ENCODE measurements around the gene CD7.

- TF ChIP-seq POLR2A (IDR thresholded peaks at IDR 0.05) (peak; percentile 63), CTCF (IDR thresholded peaks at IDR 0.05) (peak in 1 of 4 experiments; percentile 13)
These were observed 19.5 kb downstream of the CD7 start for GRCh38 chr17:82297714-82298537.
